Stimulated activated CD4-positive, alpha-beta T cell treated with anti-CD3 and anti-CD28 coated beads, Interleukin-1b, Interleukin-23, amount 100 ng/mL, for 1 hour (primary cell): ENCODE results near the gene D2HGDH.
"Not testable (repeated sequence)": the region's sequence is repeated elsewhere in the genome, so short reads cannot be mapped to it uniquely, and the experiment has no call there.

Experiments used
- DNase-seq, 2 donors: peaks; one replicate each; pipeline ENCODE4 v3.0.0-alpha.2; 2020; ENCODE audit warnings: low read depth in 2 of 2

Gene D2HGDH

GRCh38 chr2:241808051-241808720 lies 73.8 kb downstream of the D2HGDH start:
- no peak for DNase-seq

GRCh38 chr2:241808721-241809382 lies 74.4 kb downstream of the D2HGDH start, which contains the start of gene NEU4:
TSS of gene NEU4 (plus strand) at chr2:241809193. CDS start at chr2:241814485, 5,292 bp downstream.
- no peak for DNase-seq

- DNase-seq: no peak
Observed at GRCh38 chr2:241809383-241810306, 75.2 kb downstream of the D2HGDH start.

- DNase-seq: no peak
Observed at GRCh38 chr2:241810307-241811200, 76.1 kb downstream of the D2HGDH start.

- DNase-seq: no peak
Observed at GRCh38 chr2:241811201-241811951, 76.9 kb downstream of the D2HGDH start.

GRCh38 chr2:241811952-241812729 lies 77.7 kb downstream of the D2HGDH start:
- no peak for DNase-seq

- no peak for DNase-seq
Observed at GRCh38 chr2:241812730-241813643, 78.6 kb downstream of the D2HGDH start.

GRCh38 chr2:241813644-241814392 lies 79.4 kb downstream of the D2HGDH start:
- DNase-seq: no peak

- DNase-seq: no peak
Observed at GRCh38 chr2:241814393-241814642, 79.9 kb downstream of the D2HGDH start.

- no peak for DNase-seq
Observed at GRCh38 chr2:241814643-241815476, 80.4 kb downstream of the D2HGDH start.

- no peak for DNase-seq
Observed at GRCh38 chr2:241815477-241816430, 81.3 kb downstream of the D2HGDH start.

- no peak for DNase-seq
Observed at GRCh38 chr2:241816431-241817121, 82.1 kb downstream of the D2HGDH start.

- no peak for DNase-seq
Observed at GRCh38 chr2:241817126-241817820, 82.8 kb downstream of the D2HGDH start.

GRCh38 chr2:241817821-241818215 lies 83.4 kb downstream of the D2HGDH start:
- DNase-seq: not testable (repeated sequence)
